GM12891 (cell line): Measurements from ENCODE around the gene COL4A2.

ENCODE experiments used
- DNase-seq: peaks from one replicate; pipeline ENCODE4 v3.0.0; 2011; ENCODE audit warnings: low spot score; ENCODE audit not compliant: insufficient read length
- FAIRE-seq: peaks from 2 replicates; lab custom pipeline; 2011; peaks lifted over from hg19 to GRCh38; lab: Jason Lieb, UNC
- PAX5 ChIP-seq: IDR thresholded peaks from 2 replicates; pipeline ENCODE4 v1.6.1; 2011; ENCODE audit warnings: low read length, moderate library complexity, mild to moderate bottlenecking; ENCODE audit not compliant: insufficient read depth, severe bottlenecking
- POLR2A ChIP-seq: IDR thresholded peaks from 2 replicates; pipeline ENCODE4 v1.6.1; 2011; ENCODE audit warnings: low read depth, low read length, control low read depth
- POLR2AphosphoS5 ChIP-seq: IDR thresholded peaks from 2 replicates; pipeline ENCODE4 v1.6.1; 2011; ENCODE audit warnings: low read depth, low read length, control low read depth
- POU2F2 ChIP-seq: IDR thresholded peaks from 2 replicates; pipeline ENCODE4 v1.6.1; 2011; ENCODE audit warnings: low read depth, mild to moderate bottlenecking, control low read depth, low read length, moderate library complexity
- SPI1 ChIP-seq: IDR thresholded peaks from 2 replicates; pipeline ENCODE4 v1.6.1; 2011; ENCODE audit warnings: low read depth, low read length, control low read depth
- TAF1 ChIP-seq: IDR thresholded peaks from 2 replicates; pipeline ENCODE4 v1.6.1; 2011; ENCODE audit warnings: low read depth, low read length, control low read depth

Gene COL4A2

GRCh38 chr13:110518226-110518525 lies 211.1 kb downstream of the COL4A2 start:
- TF ChIP-seq PAX5 (no peak), POU2F2 (no peak), POLR2A (no peak), SPI1 (no peak), TAF1 (no peak), POLR2AphosphoS5 (no peak)
- DNase-seq (no peak), FAIRE-seq (no peak)

GRCh38 chr13:110518571-110518970 lies 211.5 kb downstream of the COL4A2 start:
- FAIRE-seq (no peak), DNase-seq (no peak)
- TF ChIP-seq POLR2AphosphoS5 (no peak), POLR2A (no peak), SPI1 (no peak), PAX5 (no peak), TAF1 (no peak), POU2F2 (no peak)

- no peak for TF ChIP-seq POLR2A
- TF ChIP-seq PAX5: no peak
- TF ChIP-seq SPI1: no peak
- no peak for TF ChIP-seq TAF1
- no peak for TF ChIP-seq POLR2AphosphoS5
- no peak for TF ChIP-seq POU2F2
- FAIRE-seq (no peak), DNase-seq (no peak)
Measured at GRCh38 chr13:110519046-110519445, 212.0 kb downstream of the COL4A2 start.

- FAIRE-seq: no peak
- TF ChIP-seq POLR2AphosphoS5: no peak
- no peak for TF ChIP-seq TAF1
- no peak for TF ChIP-seq PAX5
- TF ChIP-seq SPI1: no peak
- TF ChIP-seq POLR2A: no peak
- TF ChIP-seq POU2F2: no peak
Measured at GRCh38 chr13:110519506-110519905, 212.4 kb downstream of the COL4A2 start.

GRCh38 chr13:110520431-110521295 lies 213.6 kb downstream of the COL4A2 start:
- TF ChIP-seq POLR2A: no peak
- no peak for TF ChIP-seq SPI1
- TF ChIP-seq POU2F2: no peak
- no peak for TF ChIP-seq POLR2AphosphoS5
- no peak for TF ChIP-seq PAX5
- TF ChIP-seq TAF1: no peak
- DNase-seq (no peak), FAIRE-seq (no peak)

More at GRCh38 chr13:110519506-110519905, 212.4 kb downstream of the COL4A2 start:
- no peak for DNase-seq

GRCh38 chr13:110521296-110521680 lies 214.2 kb downstream of the COL4A2 start:
- FAIRE-seq: no peak
- no peak for DNase-seq
- no peak for TF ChIP-seq POU2F2
- TF ChIP-seq POLR2A: no peak
- no peak for TF ChIP-seq POLR2AphosphoS5

GRCh38 chr13:110521946-110522345 lies 214.9 kb downstream of the COL4A2 start:
- no peak for TF ChIP-seq POLR2A
- TF ChIP-seq POLR2AphosphoS5: no peak
- TF ChIP-seq PAX5: no peak
- TF ChIP-seq POU2F2: no peak
- no peak for TF ChIP-seq SPI1
- no peak for TF ChIP-seq TAF1
- FAIRE-seq (no peak), DNase-seq (no peak)

GRCh38 chr13:110522721-110523120 lies 215.6 kb downstream of the COL4A2 start:
- TF ChIP-seq POLR2AphosphoS5 (no peak), POU2F2 (no peak), PAX5 (no peak), SPI1 (no peak), POLR2A (no peak)

GRCh38 chr13:110523180-110523579 lies 216.1 kb downstream of the COL4A2 start:
- no peak for DNase-seq
- no peak for FAIRE-seq

More at GRCh38 chr13:110522721-110523120, 215.6 kb downstream of the COL4A2 start:
- FAIRE-seq (no peak), DNase-seq (no peak)

More at GRCh38 chr13:110523180-110523579, 216.1 kb downstream of the COL4A2 start:
- no peak for TF ChIP-seq POLR2AphosphoS5
- no peak for TF ChIP-seq POLR2A
- no peak for TF ChIP-seq PAX5
- TF ChIP-seq TAF1: no peak
- TF ChIP-seq POU2F2: no peak
- no peak for TF ChIP-seq SPI1
